ENCODE data around the gene CCDC137. TPM values are rescaled to one million over a fixed set of nuclear protein-coding genes. Genes with fewer than 3 reads are reported as not detected.

CCDC137 gene
- total and polyA plus RNA-seq, 2 of the 13 experiments (the other 11 are each of a cell fraction or from before 2014, with no cell fraction given), result 14.6 to 39.1 TPM

DNA sequence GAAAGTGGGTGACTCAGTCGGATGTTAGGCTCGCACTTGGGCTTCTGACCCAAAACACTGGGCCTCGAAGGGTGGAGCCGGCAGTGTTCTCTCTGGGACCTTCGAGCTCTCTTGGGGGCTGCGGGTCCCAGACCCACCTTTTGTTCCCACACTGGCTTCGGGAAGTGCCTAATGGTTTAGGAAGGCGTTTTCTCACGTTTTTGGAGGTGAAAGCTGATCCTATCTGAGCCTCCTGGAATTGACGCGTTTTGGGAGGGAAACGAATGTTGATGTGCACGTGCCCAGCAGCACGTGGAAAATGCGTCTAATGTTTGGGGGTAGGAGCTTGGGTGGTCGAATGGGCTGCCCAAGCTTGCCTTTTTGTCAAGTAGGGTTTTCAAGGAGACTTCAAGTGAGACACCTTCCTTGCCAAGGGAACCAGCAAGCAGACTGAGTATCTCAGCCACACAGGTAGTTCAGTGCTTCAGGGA is 17.9 kb downstream of the CCDC137 start (continued):
- TF ChIP-seq HNF1B (CRISPR knock-in tag; IDR thresholded peaks at IDR 0.05) (0 out of 2 replicates have a peak, but pooled peaks have one; percentile 32), KAT7 (CRISPR knock-in tag; IDR thresholded peaks at IDR 0.05; ENCODE audit: borderline replicate concordance) (no peak), SETDB1 (CRISPR knock-in tag; IDR thresholded peaks at IDR 0.05; ENCODE audit: borderline replicate concordance) (no peak), TARDBP (CRISPR knock-in tag; IDR thresholded peaks at IDR 0.05) (no peak), ZIK1 (CRISPR knock-in tag; IDR thresholded peaks at IDR 0.05; ENCODE audit: borderline replicate concordance, low read depth) (peak; percentile 9; the same call in 1 of the 2 replicates), ZSCAN9 (CRISPR knock-in tag; IDR thresholded peaks at IDR 0.05; ENCODE audit: borderline replicate concordance) (no peak), ARNTL (CRISPR knock-in tag; IDR thresholded peaks at IDR 0.05) (no peak), HMG20A (CRISPR knock-in tag; IDR thresholded peaks at IDR 0.05; ENCODE audit: borderline replicate concordance) (no peak), KLF11 (CRISPR knock-in tag; IDR thresholded peaks at IDR 0.05) (no peak), TBX3 (IDR thresholded peaks at IDR 0.05; ENCODE audit: borderline replicate concordance) (no peak), ZNF337 (CRISPR knock-in tag; IDR thresholded peaks at IDR 0.05; ENCODE audit: borderline replicate concordance, low read depth) (no peak), ZNF33B (CRISPR knock-in tag; IDR thresholded peaks at IDR 0.05) (no peak), HHEX (CRISPR knock-in tag; IDR thresholded peaks at IDR 0.05) (no peak), ZNF7 (CRISPR knock-in tag; IDR thresholded peaks at IDR 0.05) (no peak), ZNF589 (CRISPR knock-in tag; conservative IDR thresholded peaks at IDR 0.05) (peak; percentile 31; the same call in 1 of the 2 replicates), XBP1 (CRISPR knock-in tag; IDR thresholded peaks at IDR 0.05) (no peak), NR2F2 (IDR thresholded peaks at IDR 0.05; ENCODE audit: borderline replicate concordance, low read depth) (no peak), MNT (IDR thresholded peaks at IDR 0.05) (peak; percentile 72), ZBTB42 (CRISPR knock-in tag; IDR thresholded peaks at IDR 0.05) (0 out of 2 replicates have a peak, but pooled peaks have one; percentile 56)
- TF ChIP-seq, protein P1, sequence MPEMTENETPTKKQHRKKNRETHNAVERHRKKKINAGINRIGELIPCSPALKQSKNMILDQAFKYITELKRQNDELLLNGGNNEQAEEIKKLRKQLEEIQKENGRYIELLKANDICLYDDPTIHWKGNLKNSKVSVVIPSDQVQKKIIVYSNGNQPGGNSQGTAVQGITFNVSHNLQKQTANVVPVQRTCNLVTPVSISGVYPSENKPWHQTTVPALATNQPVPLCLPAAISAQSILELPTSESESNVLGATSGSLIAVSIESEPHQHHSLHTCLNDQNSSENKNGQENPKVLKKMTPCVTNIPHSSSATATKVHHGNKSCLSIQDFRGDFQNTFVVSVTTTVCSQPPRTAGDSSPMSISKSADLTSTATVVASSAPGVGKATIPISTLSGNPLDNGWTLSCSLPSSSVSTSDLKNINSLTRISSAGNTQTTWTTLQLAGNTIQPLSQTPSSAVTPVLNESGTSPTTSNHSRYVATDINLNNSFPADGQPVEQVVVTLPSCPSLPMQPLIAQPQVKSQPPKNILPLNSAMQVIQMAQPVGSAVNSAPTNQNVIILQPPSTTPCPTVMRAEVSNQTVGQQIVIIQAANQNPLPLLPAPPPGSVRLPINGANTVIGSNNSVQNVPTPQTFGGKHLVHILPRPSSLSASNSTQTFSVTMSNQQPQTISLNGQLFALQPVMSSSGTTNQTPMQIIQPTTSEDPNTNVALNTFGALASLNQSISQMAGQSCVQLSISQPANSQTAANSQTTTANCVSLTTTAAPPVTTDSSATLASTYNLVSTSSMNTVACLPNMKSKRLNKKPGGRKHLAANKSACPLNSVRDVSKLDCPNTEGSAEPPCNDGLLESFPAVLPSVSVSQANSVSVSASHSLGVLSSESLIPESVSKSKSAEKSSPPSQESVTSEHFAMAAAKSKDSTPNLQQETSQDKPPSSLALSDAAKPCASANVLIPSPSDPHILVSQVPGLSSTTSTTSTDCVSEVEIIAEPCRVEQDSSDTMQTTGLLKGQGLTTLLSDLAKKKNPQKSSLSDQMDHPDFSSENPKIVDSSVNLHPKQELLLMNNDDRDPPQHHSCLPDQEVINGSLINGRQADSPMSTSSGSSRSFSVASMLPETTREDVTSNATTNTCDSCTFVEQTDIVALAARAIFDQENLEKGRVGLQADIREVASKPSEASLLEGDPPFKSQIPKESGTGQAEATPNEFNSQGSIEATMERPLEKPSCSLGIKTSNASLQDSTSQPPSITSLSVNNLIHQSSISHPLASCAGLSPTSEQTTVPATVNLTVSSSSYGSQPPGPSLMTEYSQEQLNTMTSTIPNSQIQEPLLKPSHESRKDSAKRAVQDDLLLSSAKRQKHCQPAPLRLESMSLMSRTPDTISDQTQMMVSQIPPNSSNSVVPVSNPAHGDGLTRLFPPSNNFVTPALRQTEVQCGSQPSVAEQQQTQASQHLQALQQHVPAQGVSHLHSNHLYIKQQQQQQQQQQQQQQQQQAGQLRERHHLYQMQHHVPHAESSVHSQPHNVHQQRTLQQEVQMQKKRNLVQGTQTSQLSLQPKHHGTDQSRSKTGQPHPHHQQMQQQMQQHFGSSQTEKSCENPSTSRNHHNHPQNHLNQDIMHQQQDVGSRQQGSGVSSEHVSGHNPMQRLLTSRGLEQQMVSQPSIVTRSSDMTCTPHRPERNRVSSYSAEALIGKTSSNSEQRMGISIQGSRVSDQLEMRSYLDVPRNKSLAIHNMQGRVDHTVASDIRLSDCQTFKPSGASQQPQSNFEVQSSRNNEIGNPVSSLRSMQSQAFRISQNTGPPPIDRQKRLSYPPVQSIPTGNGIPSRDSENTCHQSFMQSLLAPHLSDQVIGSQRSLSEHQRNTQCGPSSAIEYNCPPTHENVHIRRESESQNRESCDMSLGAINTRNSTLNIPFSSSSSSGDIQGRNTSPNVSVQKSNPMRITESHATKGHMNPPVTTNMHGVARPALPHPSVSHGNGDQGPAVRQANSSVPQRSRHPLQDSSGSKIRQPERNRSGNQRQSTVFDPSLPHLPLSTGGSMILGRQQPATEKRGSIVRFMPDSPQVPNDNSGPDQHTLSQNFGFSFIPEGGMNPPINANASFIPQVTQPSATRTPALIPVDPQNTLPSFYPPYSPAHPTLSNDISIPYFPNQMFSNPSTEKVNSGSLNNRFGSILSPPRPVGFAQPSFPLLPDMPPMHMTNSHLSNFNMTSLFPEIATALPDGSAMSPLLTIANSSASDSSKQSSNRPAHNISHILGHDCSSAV (CRISPR knock-in tag; IDR thresholded peaks at IDR 0.05; ENCODE audit: borderline replicate concordance), result no peak
